G401.6 (cell line): Measurements from ENCODE around the gene CTSG.
"Not testable (repeated sequence)": the region's sequence is repeated elsewhere in the genome, so short reads cannot be mapped to it uniquely, and the experiment has no call there.

ENCODE experiments used
- FAIRE-seq: peaks from 2 replicates; lab custom pipeline; 2012; peaks lifted over from hg19 to GRCh38; lab: Jason Lieb, UNC

Gene CTSG

GRCh38 chr14:24576182-24576581 lies at the start of gene CTSG:
CTSG (minus strand) TSS chr14:24576250; CDS start chr14:24576223, 27 bp downstream.
- no peak for FAIRE-seq

GRCh38 chr14:24613747-24614146 lies 37.7 kb upstream of the CTSG start:
- no peak for FAIRE-seq

- no peak for FAIRE-seq
Observed at GRCh38 chr14:24613241-24613640, 37.2 kb upstream of the CTSG start.

GRCh38 chr14:24612196-24612595 lies 36.1 kb upstream of the CTSG start:
- FAIRE-seq = no peak

GRCh38 chr14:24609655-24610344 lies 33.8 kb upstream of the CTSG start, which contains the start of gene GZMH:
GZMH (minus strand) TSS chr14:24609685; CDS start chr14:24609613, 72 bp downstream.
- no peak for FAIRE-seq

- no peak for FAIRE-seq
Observed at GRCh38 chr14:24607635-24608514, 31.8 kb upstream of the CTSG start.

GRCh38 chr14:24607081-24607480 lies 31.0 kb upstream of the CTSG start:
- no peak for FAIRE-seq

- FAIRE-seq = no peak
Observed at GRCh38 chr14:24606297-24606696, 30.2 kb upstream of the CTSG start.

GRCh38 chr14:24605435-24606190 lies 29.6 kb upstream of the CTSG start:
- FAIRE-seq = no peak

GRCh38 chr14:24597403-24597802 lies 21.4 kb upstream of the CTSG start:
- no peak for FAIRE-seq

- no peak for FAIRE-seq
Observed at GRCh38 chr14:24595073-24595808, 19.2 kb upstream of the CTSG start.

GRCh38 chr14:24591004-24591403 lies 15.0 kb upstream of the CTSG start:
- FAIRE-seq = not testable (repeated sequence)

GRCh38 chr14:24584402-24584801 lies 8.4 kb upstream of the CTSG start:
- FAIRE-seq = not testable (repeated sequence)

GRCh38 chr14:24578558-24578957 lies 2.5 kb upstream of the CTSG start:
- no peak for FAIRE-seq

GRCh38 chr14:24576771-24577170 lies 721 bp upstream of the CTSG start:
- no peak for FAIRE-seq

GRCh38 chr14:24574206-24574774 lies 1.8 kb downstream of the CTSG start:
- no peak for FAIRE-seq

- no peak for FAIRE-seq
Observed at GRCh38 chr14:24566318-24566717, 9.7 kb downstream of the CTSG start.

- FAIRE-seq = no peak
Observed at GRCh38 chr14:24565766-24566165, 10.3 kb downstream of the CTSG start.

GRCh38 chr14:24563505-24563904 lies 12.5 kb downstream of the CTSG start:
- no peak for FAIRE-seq

- no peak for FAIRE-seq
Observed at GRCh38 chr14:24556756-24557155, 19.3 kb downstream of the CTSG start.

GRCh38 chr14:24549064-24549463 lies 27.0 kb downstream of the CTSG start:
- FAIRE-seq = not testable (repeated sequence)
